Small intestine (tissue), 7 donors: Measurements from ENCODE around the gene ACOT12. TPM values are rescaled to one million over a fixed set of nuclear protein-coding genes. Genes with fewer than 3 reads are reported as not detected.
"Not testable (repeated sequence)": the region's sequence is repeated elsewhere in the genome, so short reads cannot be mapped to it uniquely, and the experiment has no call there.

Experiments
- DNase-seq, 2 donors: peaks; one replicate each; pipeline versions ENCODE4 v3.0.0 to v3.0.0-alpha.2; 2013
- FAIRE-seq: peaks from 2 replicates; lab custom pipeline; 2012; peaks lifted over from hg19 to GRCh38; lab: Jason Lieb, UNC
- H3K27ac ChIP-seq, 3 donors: one replicate each; pipeline ENCODE4 v1.5.1; 2013; ENCODE audit warnings: low read length in 2 of 3, mild to moderate bottlenecking in 2 of 3, control low read depth in 1 of 3, inconsistent platforms in 1 of 3, low read depth in 1 of 3, moderate library complexity in 1 of 3
- H3K27me3 ChIP-seq, 3 donors: one replicate each; pipeline ENCODE4 v1.6.1; 2013; ENCODE audit warnings: low read length in 3 of 3, inconsistent platforms in 1 of 3; ENCODE audit not compliant: control insufficient read depth in 3 of 3, insufficient read depth in 3 of 3
- H3K36me3 ChIP-seq, 3 donors: one replicate each; pipeline ENCODE4 v1.6.1; 2013; ENCODE audit warnings: low read length in 3 of 3, inconsistent platforms in 1 of 3, low read depth in 1 of 3, mild to moderate bottlenecking in 1 of 3, moderate library complexity in 1 of 3; ENCODE audit not compliant: control insufficient read depth in 3 of 3, insufficient read depth in 2 of 3
- H3K4me1 ChIP-seq, 3 donors: one replicate each; pipeline ENCODE4 v1.6.1; 2013; ENCODE audit warnings: low read length in 2 of 3, inconsistent platforms in 1 of 3, low read depth in 1 of 3, mild to moderate bottlenecking in 1 of 3, moderate library complexity in 1 of 3; ENCODE audit not compliant: control insufficient read depth in 3 of 3, insufficient read depth in 2 of 3
- H3K4me3 ChIP-seq, 3 donors: one replicate each; pipeline ENCODE4 v1.5.1; 2013; ENCODE audit warnings: low read length in 3 of 3, control low read depth in 1 of 3, inconsistent platforms in 1 of 3, low read depth in 1 of 3, mild to moderate bottlenecking in 1 of 3, moderate library complexity in 1 of 3
- H3K9me3 ChIP-seq, 2 donors: one replicate each; pipeline ENCODE4 v1.6.1; 2013; ENCODE audit warnings: low read depth in 1 of 2, low read length in 1 of 2; ENCODE audit not compliant: control insufficient read depth in 2 of 2, insufficient read depth in 1 of 2
- WGBS, 3 donors: extraction: QIAGEN DNeasy Blood & Tissue Kit; methylation state at CpG; one replicate each; pipeline ENCODE4 v1.1.7; 2013; 5-methylcytosine and 5-hydroxymethylcytosine counted together
- polyA plus RNA-seq, 4 donors: library from polyadenylated mRNA; stranded (reverse) in 3 of 4; unstranded in 1 of 4; fragments of 200-250 nt in 3 of 4; fragments of 120-200 nt in 1 of 4; gene quantifications; one replicate each; pipeline versions ENCODE4 v1.2.1 to v1.2.3, GENCODE V29; 2013
- donor health status: healthy with polysubstance abuse.
- donor health status: control.
- donor health status: control.
- donor health status: Bipolar disorder and iron deficiency.
- donor health status: healthy.

Gene ACOT12
- polyA plus RNA-seq, 4 donors: 0.22 to 0.38 (median 0.31) TPM; not detected in 1

- Histone ChIP-seq H3K27me3 (no peaks in the 10 kb centered on the region), H3K27ac (no peak overlapping the region), H3K9me3 (no peaks in the 10 kb centered on the region), H3K4me1 (peaks cover 2 to 8% (median 3%) of the 10 kb centered on the region in 3 donors), H3K36me3 (no peaks in the 10 kb centered on the region), H3K4me3 (no peak overlapping the region)
- FAIRE-seq (no peak), DNase-seq (no peak)
- 76 to 85% (median 81%) methylated on average over 4 of the region's 4 CpGs for WGBS, 3 donors
Measured at GRCh38 chr5:81349161-81349560, 44.8 kb downstream of the ACOT12 start.

- H3K27ac ChIP-seq: no peak overlapping the region
Measured at GRCh38 chr5:81345411-81346003, 48.4 kb downstream of the ACOT12 start.

GRCh38 chr5:81344736-81345135 is 49.2 kb downstream of the ACOT12 start:
- no peaks in the 10 kb centered on the region for H3K36me3 ChIP-seq
- no peaks in the 10 kb centered on the region for H3K9me3 ChIP-seq
- peaks cover 2 to 5% (median 3%) of the 10 kb centered on the region in 3 donors for H3K4me1 ChIP-seq
- H3K27ac ChIP-seq: peak overlapping the region in 1 of 3 donors; percentile 43
- FAIRE-seq (no peak), DNase-seq (peak; percentile 69 to 87)
- no peaks in the 10 kb centered on the region for H3K27me3 ChIP-seq
- no peak overlapping the region for H3K4me3 ChIP-seq
- 40 to 71% (median 58%) methylated on average over 13 of the region's 13 CpGs for WGBS, 3 donors

More at GRCh38 chr5:81345411-81346003, 48.4 kb downstream of the ACOT12 start:
- Histone ChIP-seq H3K36me3 (no peaks in the 10 kb centered on the region), H3K4me3 (no peak overlapping the region), H3K4me1 (peaks cover 2 to 5% (median 3%) of the 10 kb centered on the region in 3 donors), H3K27me3 (no peaks in the 10 kb centered on the region), H3K9me3 (no peaks in the 10 kb centered on the region)
- 91 to 100% (median 93%) methylated on average over 5 of the region's 5 CpGs for WGBS, 3 donors
- no peak for FAIRE-seq
- no peak for DNase-seq

- H3K9me3 ChIP-seq, H3K4me3 ChIP-seq, DNase-seq, H3K36me3 ChIP-seq, H3K27me3 ChIP-seq, FAIRE-seq, H3K4me1 ChIP-seq, H3K27ac ChIP-seq: not testable (repeated sequence)
- WGBS, 3 donors: 53 to 72% (median 62%) methylated on average over 3 of the region's 3 CpGs
Measured at GRCh38 chr5:81338213-81338612, 55.7 kb downstream of the ACOT12 start.

- no peak for DNase-seq
- WGBS, 3 donors: 50 to 77% (median 53%) methylated on average over 2 of the region's 2 CpGs
Measured at GRCh38 chr5:81337803-81338202, 56.1 kb downstream of the ACOT12 start.

GRCh38 chr5:81336556-81336955 is 57.4 kb downstream of the ACOT12 start:
- Histone ChIP-seq H3K36me3 (no peaks in the 10 kb centered on the region), H3K9me3 (no peaks in the 10 kb centered on the region), H3K27ac (no peak overlapping the region), H3K27me3 (no peaks in the 10 kb centered on the region), H3K4me1 (no peaks in the 10 kb centered on the region), H3K4me3 (no peak overlapping the region)
- 7 to 36% (median 28%) methylated on average over 1 of the region's 1 CpG for whole genome bisulfite sequencing, 3 donors
- FAIRE-seq: no peak
- no peak for DNase-seq

More at GRCh38 chr5:81337803-81338202, 56.1 kb downstream of the ACOT12 start:
- H3K9me3 ChIP-seq: no peaks in the 10 kb centered on the region
- FAIRE-seq: no peak
- no peaks in the 10 kb centered on the region for H3K36me3 ChIP-seq
- H3K4me1 ChIP-seq: no peaks in the 10 kb centered on the region
- no peak overlapping the region for H3K27ac ChIP-seq
- H3K4me3 ChIP-seq: no peak overlapping the region
- no peaks in the 10 kb centered on the region for H3K27me3 ChIP-seq

- 76 to 80% (median 79%) methylated on average over 2 of the region's 2 CpGs for WGBS, 3 donors
- no peaks in the 10 kb centered on the region for H3K36me3 ChIP-seq
- DNase-seq (no peak), FAIRE-seq (no peak)
- no peak overlapping the region for H3K4me3 ChIP-seq
- H3K27ac ChIP-seq: no peak overlapping the region
- no peaks in the 10 kb centered on the region for H3K9me3 ChIP-seq
- H3K4me1 ChIP-seq: no peaks in the 10 kb centered on the region
- no peaks in the 10 kb centered on the region for H3K27me3 ChIP-seq
Measured at GRCh38 chr5:81335946-81336345, 58.0 kb downstream of the ACOT12 start.

GRCh38 chr5:81334304-81335061 is 59.5 kb downstream of the ACOT12 start:
- FAIRE-seq (no peak), DNase-seq (no peak)
- no peaks in the 10 kb centered on the region for H3K4me1 ChIP-seq
- 76 to 83% (median 83%) methylated on average over 14 of the region's 14 CpGs for WGBS, 3 donors
- H3K4me3 ChIP-seq: no peak overlapping the region
- H3K36me3 ChIP-seq: no peaks in the 10 kb centered on the region
- no peaks in the 10 kb centered on the region for H3K27me3 ChIP-seq
- H3K9me3 ChIP-seq: no peaks in the 10 kb centered on the region
- H3K27ac ChIP-seq: no peak overlapping the region
